LNCAP (cell line): ENCODE measurements around the gene FAT4.

Source experiments
- CTCF ChIP-seq: fragments of 450-650 bp; IDR thresholded peaks from 2 replicates; pipeline ENCODE4 v1.5.1; 2017; ENCODE audit warnings: mild to moderate bottlenecking

Gene FAT4

GRCh38 chr4:125314676-125315575 is at the start of gene FAT4:
Gene FAT4, plus strand, starts transcription at chr4:125314955. Its CDS starts 1,457 bp downstream, at chr4:125316412.
- no peak for TF ChIP-seq CTCF

- no peak for TF ChIP-seq CTCF
Observed at GRCh38 chr4:125265846-125266245, 48.9 kb upstream of the FAT4 start.

GRCh38 chr4:125266901-125267604 is 47.7 kb upstream of the FAT4 start:
- no peak for TF ChIP-seq CTCF

GRCh38 chr4:125267630-125268029 is 47.1 kb upstream of the FAT4 start:
- TF ChIP-seq CTCF = no peak

GRCh38 chr4:125268068-125268755 is 46.5 kb upstream of the FAT4 start:
- TF ChIP-seq CTCF = no peak

- TF ChIP-seq CTCF = no peak
Observed at GRCh38 chr4:125276811-125277210, 37.9 kb upstream of the FAT4 start.

- TF ChIP-seq CTCF = no peak
Observed at GRCh38 chr4:125277790-125278189, 37.0 kb upstream of the FAT4 start.
